GM23338 (cell line): ENCODE results near the gene PCDHA7. TPM values are rescaled to one million over a fixed set of nuclear protein-coding genes. Genes with fewer than 3 reads are reported as not detected.
"Not testable (repeated sequence)": the region's sequence is repeated elsewhere in the genome, so short reads cannot be mapped to it uniquely, and the experiment has no call there.

ENCODE experiments used
- ATAC-seq: fragments of 200-7000 bp; cut with Tn5 transposase; 3 replicates; pipeline ENCODE4 v1.9.1; 2020
- DNase-seq: peaks from one replicate; pipeline ENCODE4 v3.0.0-alpha.2; 2015; ENCODE audit warnings: low spot score
- H2AFZ ChIP-seq: fragments of 200-600 bp; sonication (generic); 2 replicates; pipeline ENCODE4 v1.8.0; 2016; ENCODE audit warnings: antibody characterized with exemption, mild to moderate bottlenecking, moderate library complexity
- H3F3A ChIP-seq: fragments of 200-600 bp; sonication (generic); replicated peaks from 2 replicates; pipeline ENCODE4 v1.8.0; 2017; ENCODE audit warnings: antibody characterized with exemption, mixed run types, low read depth
- H3K27ac ChIP-seq: fragments of 200-600 bp; sonication (generic); 2 replicates; pipeline ENCODE4 v1.6.1; 2016; ENCODE audit warnings: low read depth
- H3K27me3 ChIP-seq: fragments of 200-600 bp; sonication (generic); 2 replicates; pipeline ENCODE4 v1.8.0; 2016; ENCODE audit warnings: mild to moderate bottlenecking, mixed run types, moderate library complexity; ENCODE audit not compliant: insufficient read depth
- H3K36me3 ChIP-seq: fragments of 200-600 bp; sonication (generic); 2 replicates; pipeline ENCODE4 v1.8.0; 2016; ENCODE audit warnings: mild to moderate bottlenecking; ENCODE audit not compliant: insufficient read depth
- H3K4me1 ChIP-seq: fragments of 200-600 bp; sonication (generic); 2 replicates; pipeline ENCODE4 v1.8.0; 2016; ENCODE audit warnings: mild to moderate bottlenecking, moderate library complexity; ENCODE audit not compliant: insufficient read depth
- H3K4me2 ChIP-seq: fragments of 200-600 bp; sonication (generic); 2 replicates; pipeline ENCODE4 v1.7.1; 2017; ENCODE audit warnings: mixed run types
- H3K4me3 ChIP-seq: fragments of 200-600 bp; sonication (generic); 2 replicates; pipeline ENCODE4 v1.6.1; 2016; ENCODE audit warnings: mixed run types
- H3K79me2 ChIP-seq: fragments of 200-600 bp; sonication (generic); replicated peaks from 2 replicates; pipeline ENCODE4 v1.8.0; 2017; ENCODE audit warnings: mild to moderate bottlenecking; ENCODE audit not compliant: insufficient read depth
- H3K9me2 ChIP-seq: fragments of 200-600 bp; sonication (generic); 2 replicates; pipeline ENCODE4 v1.8.0; 2017; ENCODE audit not compliant: insufficient read depth
- H4K20me1 ChIP-seq: fragments of 200-600 bp; sonication (generic); replicated peaks from 2 replicates; pipeline ENCODE4 v1.8.0; 2017; ENCODE audit warnings: mild to moderate bottlenecking; ENCODE audit not compliant: insufficient read depth
- H3K27ac Mint-ChIP-seq: 2 replicates; pipeline ENCODE4 v1.8.0; 2020; ENCODE audit warnings: inconsistent platforms, mild to moderate bottlenecking, moderate library complexity, mixed read lengths
- H3K27me3 Mint-ChIP-seq: 3 replicates; pipeline ENCODE4 v1.8.0; 2022; ENCODE audit warnings: low read depth, mild to moderate bottlenecking, moderate library complexity, mixed read lengths, inconsistent platforms; ENCODE audit not compliant: insufficient read depth, poor library complexity
- H3K36me3 Mint-ChIP-seq: 3 replicates; pipeline ENCODE4 v1.8.0; 2021; ENCODE audit warnings: low read depth, mild to moderate bottlenecking, inconsistent platforms, moderate library complexity, mixed read lengths
- H3K4me1 Mint-ChIP-seq: 3 replicates; pipeline ENCODE4 v1.8.0; 2020; ENCODE audit warnings: mild to moderate bottlenecking, inconsistent platforms, mixed read lengths
- H3K4me3 Mint-ChIP-seq: 3 replicates; pipeline ENCODE4 v1.8.0; 2021; ENCODE audit warnings: moderate library complexity, mild to moderate bottlenecking, inconsistent platforms, mixed read lengths
- H3K9me3 Mint-ChIP-seq: 3 replicates; pipeline ENCODE4 v1.8.0; 2020; ENCODE audit warnings: moderate library complexity, mild to moderate bottlenecking, inconsistent platforms, mixed read lengths
- CREB1 ChIP-seq: fragments of 250-450 bp; sonication (Bioruptor Pico); IDR thresholded peaks from 2 replicates; pipeline ENCODE4 v1.5.0; 2020; ENCODE audit warnings: low read depth, mild to moderate bottlenecking, moderate library complexity
- CTCF ChIP-seq, 2 experiments: fragments of 200-600 bp in 1 of 2; sonication (generic) in 1 of 2; conservative IDR thresholded peaks; 2 replicates each; pipeline versions ENCODE4 v1.5.1 to v1.6.1; 2016 to 2017; ENCODE audit warnings: antibody characterized with exemption in 2 of 2, low read depth in 2 of 2, mild to moderate bottlenecking in 2 of 2, moderate library complexity in 1 of 2
- POLR2AphosphoS5 ChIP-seq: IDR thresholded peaks from 2 replicates; pipeline ENCODE4 v1.6.1; 2016; ENCODE audit warnings: antibody characterized with exemption, low read depth
- polyA plus RNA-seq: library from polyadenylated mRNA; unstranded; fragments of >200 nt; fragmentation: Nextera tagmentation; extraction: Ambion mirVana; gene quantifications from 2 replicates; pipeline ENCODE4 v1.2.1, GENCODE V29; 2016
- total RNA-seq: library from RNA; depleted of rRNA; stranded (reverse); fragments of >200 nt; shearing (Covaris generic); gene quantifications from 2 replicates; pipeline ENCODE4 v1.2.3, GENCODE V29; 2014

Gene PCDHA7
- total and polyA plus RNA-seq, 2 experiments from 2014 or later = 1.7 to 6.9 TPM

- ATAC-seq = peak; percentile 97
- DNase-seq, H3K4me1 Mint-ChIP-seq, H3K27me3 ChIP-seq, H3K36me3 Mint-ChIP-seq, H3K27me3 Mint-ChIP-seq, H3K4me1 ChIP-seq, H3K79me2 ChIP-seq, H3K36me3 ChIP-seq, H3K27ac Mint-ChIP-seq, H3F3A ChIP-seq, H4K20me1 ChIP-seq, H3K9me2 ChIP-seq, H3K9me3 Mint-ChIP-seq, H3K27ac ChIP-seq: not testable (repeated sequence)
- H3K4me3 Mint-ChIP-seq = peak within 1 kb of the TSS; percentile 82
- peak within 1 kb of the TSS; percentile 70 for H3K4me3 ChIP-seq
- peak; percentile 43 to 50; a peak in 3 of 4 replicates for TF ChIP-seq CTCF (conservative IDR thresholded peaks at IDR 0.05; ENCODE audit: low read depth in 2 of 2)
- H3K4me2 ChIP-seq = peak within 1 kb of the TSS; percentile 82
- peak within 1 kb of the TSS; percentile 96 for H2AFZ ChIP-seq
Measured at GRCh38 chr5:140848139-140849102, 14.4 kb downstream of the PCDHA7 start, which contains the start of gene PCDHA9. Gene PCDHA9 (plus strand): TSS chr5:140848382. CDS start chr5:140848496, 114 bp downstream.

GRCh38 chr5:140849831-140850634 is 16.0 kb downstream of the PCDHA7 start:
- H4K20me1 ChIP-seq, H3K4me1 Mint-ChIP-seq, H3K9me3 Mint-ChIP-seq, H2AFZ ChIP-seq, H3K27ac Mint-ChIP-seq, DNase-seq, H3K4me3 Mint-ChIP-seq, H3K27ac ChIP-seq, H3K36me3 Mint-ChIP-seq, ATAC-seq, H3K9me2 ChIP-seq, H3K27me3 ChIP-seq, H3K4me3 ChIP-seq, H3F3A ChIP-seq, H3K36me3 ChIP-seq, H3K4me2 ChIP-seq, H3K27me3 Mint-ChIP-seq, H3K79me2 ChIP-seq, H3K4me1 ChIP-seq: not testable (repeated sequence)

GRCh38 chr5:140855772-140856674 is 22.0 kb downstream of the PCDHA7 start, which contains the start of gene PCDHA10:
Gene PCDHA10 (plus strand): TSS chr5:140855897. CDS start chr5:140856049, 152 bp downstream.
- Histone ChIP-seq H4K20me1 (no peaks in the 10 kb centered on the region), H3K4me3 (peak within 1 kb of the TSS; percentile 57), H3K79me2 (peaks cover 15% of the 10 kb centered on the region), H3K4me1 (no peaks in the 10 kb centered on the region; the same call in 1 of the 2 replicates), H3K27ac (no peak within 1 kb of the TSS), H3K4me2 (peak within 1 kb of the TSS; percentile 71), H3K9me2 (no peaks in the 10 kb centered on the region), H3F3A (no peaks in the 10 kb centered on the region), H2AFZ (0 out of 2 replicates have a peak within 1 kb of the TSS, but pooled peaks have one; percentile 1), H3K27me3 (no peaks in the 10 kb centered on the region), H3K36me3 (no peaks in the 10 kb centered on the region)
- H3K4me3 Mint-ChIP-seq = peak within 1 kb of the TSS; percentile 92
- TF ChIP-seq POLR2AphosphoS5 (peak; percentile 60), CTCF (conservative IDR thresholded peaks at IDR 0.05; ENCODE audit: low read depth in 2 of 2) (peak; percentile 77 to 85), CREB1 (CRISPR knock-in tag) (no peak)
- H3K27ac Mint-ChIP-seq = peak within 1 kb of the TSS; percentile 96
- H3K9me3 Mint-ChIP-seq = peaks cover 26% of the 10 kb centered on the region
- H3K27me3 Mint-ChIP-seq = peaks cover 5% of the 10 kb centered on the region
- ATAC-seq (peak; percentile 83), DNase-seq (peak; percentile 90)
- H3K36me3 Mint-ChIP-seq = peaks cover 37% of the 10 kb centered on the region
- H3K4me1 Mint-ChIP-seq = peaks cover 7% of the 10 kb centered on the region; the same call in 2 of the 3 replicates
